Natural killer cell treated with Interleukin-12 subunit alpha and Interleukin-12 subunit beta and Interleukin-15 and Interleukin-18, amount 100 ng/mL, for 72 hours (primary cell): Measurements from ENCODE around the gene TCF25. TPM values are rescaled to one million over a fixed set of nuclear protein-coding genes. Genes with fewer than 3 reads are reported as not detected.
A peak's percentile ranks its signal among the peaks of the same experiment; 100 is the strongest.

ENCODE experiments used
- ATAC-seq, 2 donors: fragments of 150-1000 bp; cut with Tn5 transposase in 1 of 2; sonication (Bioruptor Pico), chemical (Tn5 transposase) in 1 of 2; 2 replicates each; pipeline ENCODE4 v1.10.0; 2021
- DNase-seq: peaks from one replicate; pipeline ENCODE4 v3.0.0; 2022; ENCODE audit warnings: low spot score
- H3K27ac Mint-ChIP-seq, 2 donors: 1 replicate in 1 of 2; 2 replicates in 1 of 2; pipeline ENCODE4 v1.8.0; 2022; ENCODE audit warnings: mixed read lengths in 2 of 2, mild to moderate bottlenecking in 1 of 2, moderate library complexity in 1 of 2
- H3K27me3 Mint-ChIP-seq, 2 donors: 1 replicate in 1 of 2; 2 replicates in 1 of 2; pipeline ENCODE4 v1.8.0; 2022; ENCODE audit warnings: mixed read lengths in 2 of 2
- H3K36me3 Mint-ChIP-seq: one replicate; pipeline ENCODE4 v1.8.0; 2022; ENCODE audit warnings: mixed read lengths
- H3K4me1 Mint-ChIP-seq, 2 donors: 1 replicate in 1 of 2; 2 replicates in 1 of 2; pipeline ENCODE4 v1.8.0; 2022; ENCODE audit warnings: low read depth in 2 of 2, mixed read lengths in 2 of 2, mild to moderate bottlenecking in 1 of 2
- H3K4me3 Mint-ChIP-seq: one replicate; pipeline ENCODE4 v1.8.0; 2022; ENCODE audit warnings: mixed read lengths
- H3K9me3 Mint-ChIP-seq: 2 replicates; pipeline ENCODE4 v1.8.0; 2022; ENCODE audit warnings: mixed read lengths
- total RNA-seq, 2 donors: library from RNA; stranded (reverse); gene quantifications; one replicate each; pipeline ENCODE4 v1.2.3, GENCODE V29; 2022

The TCF25 gene
- total RNA-seq, 2 donors from 2014 or later: 239 to 382 TPM

DNA sequence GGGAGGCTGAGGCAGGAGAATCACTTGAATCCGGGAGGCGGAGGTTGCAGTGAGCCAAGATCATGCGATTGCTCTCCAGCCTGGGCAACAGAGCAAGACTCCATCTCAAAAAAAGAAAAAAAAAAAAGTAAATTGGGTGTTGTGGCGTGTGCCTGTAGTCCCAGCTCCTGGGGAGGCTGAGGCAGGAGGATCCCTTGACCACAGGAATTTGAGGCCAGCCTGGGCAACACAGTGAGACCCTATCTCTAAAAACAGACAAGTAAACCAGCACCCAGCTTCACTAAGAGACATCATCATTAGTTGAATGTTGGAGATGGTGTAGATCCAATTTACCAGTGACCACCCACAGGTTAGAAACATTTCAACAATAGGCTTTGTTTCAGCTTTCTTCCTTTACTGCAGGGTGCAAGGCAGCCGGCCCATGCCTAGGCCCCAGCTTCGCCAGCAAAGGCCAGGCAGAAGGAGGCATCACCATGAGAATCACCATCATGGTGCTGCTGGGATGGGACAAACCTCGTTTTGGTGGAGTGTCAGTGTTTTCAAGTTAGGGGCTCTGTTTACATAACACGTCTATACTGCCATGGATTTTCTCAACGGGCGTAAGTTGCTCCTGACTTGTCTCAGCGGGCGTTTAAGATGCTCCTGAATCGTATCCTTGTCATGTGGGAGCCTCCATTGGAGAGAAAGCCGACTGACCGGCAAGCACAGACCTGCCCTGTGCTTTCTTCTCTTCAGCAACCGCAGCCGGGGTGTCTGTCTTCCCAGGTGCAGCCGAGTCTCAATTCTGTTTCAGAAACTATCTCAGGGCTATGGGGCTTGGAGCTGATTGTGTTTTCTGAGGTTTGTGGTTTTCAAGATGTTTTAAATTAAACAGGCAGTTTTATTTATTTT, 7.3 kb downstream of the TCF25 start:
- DNase-seq: peak; percentile 49
- Mint-ChIP-seq H3K27ac (no peak overlapping the region), H3K4me3 (no peak overlapping the region), H3K36me3 (peaks cover 25% of the 10 kb centered on the region), H3K9me3 (no peaks in the 10 kb centered on the region), H3K27me3 (no peaks in the 10 kb centered on the region), H3K4me1 (peaks cover 9 to 17% of the 10 kb centered on the region in 2 donors)
- ATAC-seq: no peak

DNA sequence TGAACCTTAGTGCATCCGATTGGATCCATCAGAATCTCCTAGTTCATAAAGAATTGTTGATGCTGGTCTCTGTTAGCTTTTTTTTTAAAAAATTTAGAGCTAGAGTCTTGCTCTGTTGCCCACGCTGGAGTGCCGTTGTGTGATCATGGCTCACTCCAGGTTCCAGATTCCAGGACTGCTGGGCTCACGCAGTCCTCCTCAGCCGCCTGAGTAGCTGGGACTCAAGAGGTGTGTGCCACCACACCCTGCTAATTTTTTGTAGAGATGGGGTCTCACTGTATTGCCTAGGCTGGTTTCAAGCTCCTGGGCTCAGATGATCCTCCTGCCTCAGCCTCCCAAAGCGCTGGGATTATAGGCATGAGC, 8.0 kb downstream of the TCF25 start:
- H3K27ac Mint-ChIP-seq: no peak overlapping the region

DNA sequence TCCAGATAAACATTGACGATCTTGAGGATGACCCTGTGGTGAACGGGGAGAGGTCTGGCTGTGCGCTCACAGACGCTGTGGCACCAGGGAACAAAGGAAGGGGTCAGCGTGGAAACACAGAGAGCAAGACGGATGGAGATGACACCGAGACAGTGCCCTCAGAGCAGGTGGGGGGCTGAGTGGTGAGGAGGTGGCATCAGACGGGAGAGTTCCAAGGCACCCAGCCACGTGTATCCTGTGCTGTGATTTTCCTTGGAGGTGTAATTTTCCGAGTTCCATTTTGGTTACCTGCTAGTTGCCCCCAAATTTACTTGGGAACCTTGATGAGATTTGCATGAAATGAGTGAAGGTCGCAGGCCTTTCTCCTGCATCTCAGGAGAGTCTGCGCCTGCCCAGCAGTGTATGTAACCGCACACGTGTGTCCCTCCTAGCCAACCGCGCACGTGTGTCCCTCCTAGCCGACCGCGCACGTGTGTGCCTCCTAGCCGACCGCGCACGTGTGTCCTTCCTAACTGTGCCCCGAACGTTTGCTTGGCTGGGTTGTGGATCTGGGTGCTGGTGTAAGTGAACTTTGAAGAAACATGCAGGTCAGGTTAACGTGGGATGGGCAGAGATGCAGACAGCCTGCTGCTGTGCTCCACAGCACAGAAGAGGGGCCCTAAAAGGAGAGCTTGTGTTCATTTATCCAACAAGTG, 10.1 kb downstream of the TCF25 start:
- H3K27ac Mint-ChIP-seq: no peak overlapping the region
- no peak for ATAC-seq
- DNase-seq: no peak
- H3K36me3 Mint-ChIP-seq: peaks cover 20% of the 10 kb centered on the region
- H3K27me3 Mint-ChIP-seq: no peaks in the 10 kb centered on the region
- no peak overlapping the region for H3K4me3 Mint-ChIP-seq
- no peaks in the 10 kb centered on the region for H3K9me3 Mint-ChIP-seq
- peaks cover 5 to 15% of the 10 kb centered on the region in 2 donors for H3K4me1 Mint-ChIP-seq

More for the DNA sequence above, 8.0 kb downstream of the TCF25 start:
- no peaks in the 10 kb centered on the region for H3K9me3 Mint-ChIP-seq
- no peak overlapping the region for H3K4me3 Mint-ChIP-seq
- H3K36me3 Mint-ChIP-seq: peaks cover 25% of the 10 kb centered on the region
- peaks cover 9 to 17% of the 10 kb centered on the region in 2 donors for H3K4me1 Mint-ChIP-seq
- no peaks in the 10 kb centered on the region for H3K27me3 Mint-ChIP-seq
- ATAC-seq (no peak), DNase-seq (no peak)

DNA sequence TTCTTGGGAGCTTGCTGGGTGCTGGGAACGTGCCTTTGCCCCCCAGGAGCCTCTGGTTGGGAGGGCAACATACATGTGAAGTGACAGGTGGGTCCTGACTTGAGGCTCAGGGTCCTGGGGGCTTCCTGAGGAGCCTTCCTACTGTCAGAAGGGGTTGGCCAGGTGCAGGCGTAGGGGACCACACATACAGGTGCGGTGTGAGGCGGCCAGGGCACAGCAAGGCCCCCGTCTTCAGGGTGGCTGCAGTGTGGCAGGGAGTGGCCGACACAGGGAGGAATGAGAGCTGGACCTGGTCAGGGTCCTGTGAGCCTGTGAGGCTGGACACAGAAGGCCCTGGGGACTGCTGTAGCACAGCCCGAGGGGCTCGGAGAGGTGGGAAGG, 10.6 kb downstream of the TCF25 start:
- Mint-ChIP-seq H3K4me3 (no peak overlapping the region), H3K4me1 (peaks cover 5 to 15% of the 10 kb centered on the region in 2 donors), H3K27me3 (no peaks in the 10 kb centered on the region), H3K9me3 (no peaks in the 10 kb centered on the region), H3K27ac (no peak overlapping the region), H3K36me3 (peaks cover 20% of the 10 kb centered on the region)
- DNase-seq (no peak), ATAC-seq (peak in 1 of 2 donors; percentile 24)

DNA sequence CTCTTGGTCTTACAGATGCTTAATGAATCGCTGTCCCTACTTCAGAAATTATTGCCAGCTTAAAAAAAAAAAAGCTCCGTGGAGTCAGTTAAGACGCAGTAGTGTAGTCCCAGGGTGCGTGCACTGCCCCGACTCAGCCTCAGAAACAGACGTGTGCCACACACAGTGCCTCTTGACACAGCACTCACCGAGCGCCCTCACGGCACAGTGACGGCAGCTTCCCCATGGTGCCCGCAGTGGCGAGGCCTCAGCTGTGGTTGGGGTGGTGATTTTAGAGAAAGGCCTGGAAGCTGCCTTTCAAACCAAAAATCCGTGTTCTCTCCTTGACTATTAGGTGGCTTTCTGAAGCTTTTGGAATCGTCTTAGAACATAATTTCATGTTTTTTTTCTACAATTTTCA, 13.9 kb downstream of the TCF25 start:
- ATAC-seq (no peak), DNase-seq (no peak)
- Mint-ChIP-seq H3K36me3 (peaks cover 20% of the 10 kb centered on the region), H3K27me3 (no peaks in the 10 kb centered on the region), H3K4me3 (no peak overlapping the region), H3K27ac (no peak overlapping the region), H3K4me1 (peaks cover 10 to 17% of the 10 kb centered on the region in 2 donors), H3K9me3 (no peaks in the 10 kb centered on the region)

DNA sequence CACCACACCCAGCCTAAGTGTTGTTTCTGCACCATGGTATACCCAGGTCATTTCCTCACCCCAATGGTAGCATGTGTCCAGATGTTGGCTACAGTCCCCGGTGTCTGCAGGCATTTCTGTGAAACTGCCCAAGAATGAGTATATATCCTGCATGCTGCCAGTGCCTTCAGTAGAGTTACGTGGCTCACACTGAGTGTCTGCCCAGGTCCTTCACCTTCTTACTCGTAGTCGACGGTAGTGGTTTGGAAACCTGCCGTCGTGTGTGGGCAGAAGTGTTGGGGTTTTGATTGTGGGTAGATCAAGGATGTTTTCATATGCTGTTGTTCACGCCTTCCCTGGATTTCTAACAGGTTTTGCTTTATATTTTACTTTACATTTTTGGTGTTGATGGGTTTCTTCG, 16.8 kb downstream of the TCF25 start:
- ATAC-seq (peak in 1 of 2 donors; percentile 68), DNase-seq (peak; percentile 58)
- no peak overlapping the region for H3K4me3 Mint-ChIP-seq
- H3K9me3 Mint-ChIP-seq: no peaks in the 10 kb centered on the region
- H3K4me1 Mint-ChIP-seq: peaks cover 7 to 10% of the 10 kb centered on the region in 2 donors
- H3K27me3 Mint-ChIP-seq: no peaks in the 10 kb centered on the region
- peaks cover 3% of the 10 kb centered on the region for H3K36me3 Mint-ChIP-seq
- no peak overlapping the region for H3K27ac Mint-ChIP-seq

DNA sequence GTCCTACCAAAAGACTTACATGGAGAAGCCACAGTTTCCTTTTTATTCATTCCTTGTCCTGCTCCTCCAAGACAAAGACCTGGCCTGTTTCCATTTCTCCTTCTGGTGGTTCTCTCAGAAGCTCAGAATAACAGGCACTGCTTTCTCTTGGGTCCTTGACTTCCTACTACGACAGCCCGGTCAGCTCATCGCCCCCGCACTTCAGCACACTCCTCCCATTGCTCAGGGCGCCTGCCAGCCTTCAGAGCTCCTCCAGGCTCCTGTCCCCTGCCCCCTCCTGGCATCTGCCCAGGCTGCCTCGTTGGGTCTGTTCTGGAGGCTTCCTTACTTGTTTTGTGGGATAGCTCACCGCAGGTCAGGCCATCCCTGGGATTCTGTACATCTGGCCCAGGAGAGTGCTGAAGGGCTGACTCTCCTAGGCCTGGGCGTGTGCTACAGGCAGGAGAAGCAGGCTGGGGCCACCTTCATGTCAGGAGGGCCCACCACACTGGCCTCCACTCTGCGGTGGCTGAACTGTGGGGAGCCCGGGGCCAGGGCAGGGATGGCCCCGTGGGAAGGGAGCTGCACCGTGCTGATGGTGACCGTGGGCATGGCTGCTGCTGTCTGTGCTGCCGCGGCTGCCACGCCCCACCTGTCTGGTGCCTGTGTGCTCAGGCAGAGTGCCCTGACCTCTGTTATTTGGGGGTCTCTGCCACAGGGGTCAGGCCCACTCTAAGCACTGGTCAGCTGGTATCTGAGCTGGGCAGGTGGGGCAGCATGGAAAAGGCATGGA, 17.7 kb downstream of the TCF25 start:
- no peaks in the 10 kb centered on the region for H3K27me3 Mint-ChIP-seq
- ATAC-seq: no peak
- peak; percentile 41 for DNase-seq
- peaks cover 5 to 7% of the 10 kb centered on the region in 2 donors for H3K4me1 Mint-ChIP-seq
- no peak overlapping the region for H3K27ac Mint-ChIP-seq
- H3K36me3 Mint-ChIP-seq: no peaks in the 10 kb centered on the region
- no peak overlapping the region for H3K4me3 Mint-ChIP-seq
- H3K9me3 Mint-ChIP-seq: no peaks in the 10 kb centered on the region

DNA sequence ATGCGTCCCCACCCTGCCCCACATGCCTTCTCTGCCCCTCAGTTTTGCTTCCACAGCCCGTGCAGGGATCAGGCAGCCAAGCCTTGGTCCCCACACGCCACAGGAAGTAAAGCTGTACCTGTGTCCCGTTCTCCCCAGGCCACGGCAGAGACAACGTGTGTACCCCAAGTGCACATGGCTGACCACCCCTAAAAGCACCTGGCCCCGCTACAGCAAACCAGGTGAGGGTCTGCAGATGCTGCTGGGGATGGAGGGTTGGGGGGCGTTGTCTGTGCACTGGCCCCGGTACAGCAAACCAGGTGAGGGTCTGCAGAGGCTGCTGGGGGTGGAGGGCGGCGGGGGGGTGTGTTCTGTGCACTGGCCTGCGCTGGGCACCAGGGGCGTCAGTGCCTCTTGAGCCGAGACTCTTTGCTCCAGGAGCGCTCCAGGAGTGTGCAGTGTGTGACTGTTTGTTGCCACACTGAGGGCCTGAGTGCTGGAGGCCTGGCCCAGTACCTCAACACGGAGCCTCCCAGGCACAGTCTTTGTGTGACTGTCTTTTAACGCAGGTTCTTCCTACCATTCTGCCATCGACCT, 18.8 kb downstream of the TCF25 start:
- Mint-ChIP-seq H3K27me3 (no peaks in the 10 kb centered on the region), H3K4me1 (peaks cover 5 to 7% of the 10 kb centered on the region in 2 donors), H3K9me3 (no peaks in the 10 kb centered on the region), H3K4me3 (no peak overlapping the region), H3K27ac (no peak overlapping the region), H3K36me3 (no peaks in the 10 kb centered on the region)
- ATAC-seq (no peak), DNase-seq (peak; percentile 59)

DNA sequence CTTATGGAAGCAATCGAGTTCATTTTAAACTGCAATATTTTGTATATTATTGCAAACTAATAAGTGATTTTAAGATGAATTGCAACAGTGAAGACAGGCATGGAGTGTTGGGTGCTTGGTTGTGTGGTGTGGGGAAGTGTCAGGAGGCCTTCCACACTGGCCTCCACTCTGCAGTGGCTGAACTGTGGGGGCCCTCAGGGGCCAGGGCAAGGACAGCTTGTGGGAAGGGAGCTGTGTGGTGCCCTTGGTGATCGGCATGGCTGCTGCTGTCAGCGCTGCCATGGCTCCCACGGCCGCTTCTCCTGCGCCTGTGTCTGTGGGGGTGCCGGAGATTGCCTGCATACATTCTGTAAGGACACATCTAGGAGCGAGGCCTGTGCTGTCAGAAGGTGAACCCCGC, 19.2 kb downstream of the TCF25 start:
- peaks cover 5 to 7% of the 10 kb centered on the region in 2 donors for H3K4me1 Mint-ChIP-seq
- no peaks in the 10 kb centered on the region for H3K27me3 Mint-ChIP-seq
- no peak overlapping the region for H3K27ac Mint-ChIP-seq
- no peak overlapping the region for H3K4me3 Mint-ChIP-seq
- ATAC-seq (no peak), DNase-seq (peak; percentile 45)
- H3K36me3 Mint-ChIP-seq: no peaks in the 10 kb centered on the region
- no peaks in the 10 kb centered on the region for H3K9me3 Mint-ChIP-seq

DNA sequence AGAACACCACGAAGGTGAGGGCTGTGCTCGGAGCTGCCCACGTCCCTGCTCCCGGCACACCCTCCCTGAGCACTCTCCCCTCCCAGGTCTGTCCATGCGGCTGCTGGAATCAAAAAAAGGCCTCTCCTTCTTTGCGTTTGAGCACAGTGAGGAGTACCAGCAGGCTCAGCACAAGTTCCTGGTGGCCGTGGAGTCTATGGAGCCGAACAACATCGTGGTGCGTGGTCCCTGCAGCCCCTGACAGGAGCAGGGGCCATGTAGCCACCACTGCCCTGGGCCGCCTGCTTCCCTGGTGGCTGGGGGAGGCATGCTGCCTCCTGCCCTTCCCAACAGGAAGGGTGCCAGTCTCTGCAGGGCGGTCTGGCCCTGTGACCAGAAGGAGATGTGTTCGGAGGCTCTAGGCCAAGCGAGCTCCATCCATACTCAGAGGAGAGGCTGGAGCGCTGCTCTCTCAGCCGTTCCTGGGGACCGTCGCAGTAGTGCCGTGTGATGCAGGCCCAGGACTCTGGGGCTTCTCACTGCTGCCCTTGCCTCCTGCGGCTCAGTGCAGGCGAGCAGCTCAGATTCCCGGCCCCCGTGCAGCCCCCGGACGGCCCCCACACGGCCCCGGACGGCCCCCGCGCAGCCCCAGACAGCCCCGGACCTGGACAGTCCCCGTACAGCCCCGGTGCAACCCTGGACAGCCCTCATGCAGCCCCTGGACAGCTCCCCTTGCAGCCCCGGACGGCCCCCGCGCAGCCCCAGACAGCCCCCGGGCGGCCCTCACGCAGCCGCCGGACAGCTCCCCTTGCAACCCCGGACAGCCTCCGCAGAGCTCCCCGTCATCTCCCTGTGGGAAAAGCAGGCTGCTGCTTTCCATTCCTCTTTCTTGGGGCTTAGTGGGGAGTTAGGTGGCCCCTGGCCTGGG, 20.5 kb downstream of the TCF25 start:
- ATAC-seq (peak in 1 of 2 donors; percentile 13), DNase-seq (no peak)
- H3K36me3 Mint-ChIP-seq: peaks cover 4% of the 10 kb centered on the region
- H3K4me3 Mint-ChIP-seq: no peak overlapping the region
- H3K9me3 Mint-ChIP-seq: no peaks in the 10 kb centered on the region
- no peak overlapping the region for H3K27ac Mint-ChIP-seq
- H3K4me1 Mint-ChIP-seq: peaks cover 5 to 9% of the 10 kb centered on the region in 2 donors
- no peaks in the 10 kb centered on the region for H3K27me3 Mint-ChIP-seq

DNA sequence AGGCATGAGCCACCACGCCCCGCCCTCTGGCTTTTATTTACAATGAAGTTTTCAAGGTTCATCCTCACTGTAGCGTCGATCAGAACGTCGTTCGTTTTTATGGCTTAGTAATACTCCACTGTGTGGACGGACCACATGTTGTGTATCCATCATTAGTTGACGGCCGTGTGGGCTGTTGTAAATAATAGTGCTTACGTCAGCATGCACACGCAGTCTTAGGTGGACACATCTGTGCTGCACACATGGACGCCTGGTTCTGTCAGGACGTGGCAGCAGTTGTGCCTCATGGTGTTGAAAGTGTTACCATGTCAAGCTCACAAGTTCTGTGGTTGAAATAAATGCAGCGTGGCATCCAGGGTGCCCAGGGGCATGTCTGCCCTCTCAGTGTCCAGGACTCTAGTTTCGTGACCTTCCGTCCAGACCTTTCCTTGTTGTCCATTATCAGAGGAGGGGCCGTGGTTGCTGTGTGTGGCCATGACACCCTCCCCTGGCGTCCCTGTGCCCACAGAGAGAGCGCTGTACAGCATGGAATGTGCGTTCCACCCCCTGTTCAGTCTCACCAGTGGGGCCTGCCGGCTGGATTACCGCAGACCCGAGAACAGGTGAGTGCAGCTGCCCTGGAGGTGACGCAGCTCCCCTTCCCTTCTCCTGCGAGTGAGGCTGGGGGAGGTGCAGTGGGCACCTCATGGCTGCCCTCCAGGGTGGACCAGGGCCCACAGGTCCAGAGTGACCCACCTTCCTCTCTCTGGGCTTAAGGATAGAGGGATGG, 22.3 kb downstream of the TCF25 start:
- Mint-ChIP-seq H3K27me3 (no peaks in the 10 kb centered on the region), H3K27ac (no peak overlapping the region), H3K36me3 (peaks cover 6% of the 10 kb centered on the region), H3K4me3 (no peak overlapping the region), H3K4me1 (peaks cover 0 to 8% of the 10 kb centered on the region in 2 donors), H3K9me3 (no peaks in the 10 kb centered on the region)
- DNase-seq (no peak), ATAC-seq (no peak)

DNA sequence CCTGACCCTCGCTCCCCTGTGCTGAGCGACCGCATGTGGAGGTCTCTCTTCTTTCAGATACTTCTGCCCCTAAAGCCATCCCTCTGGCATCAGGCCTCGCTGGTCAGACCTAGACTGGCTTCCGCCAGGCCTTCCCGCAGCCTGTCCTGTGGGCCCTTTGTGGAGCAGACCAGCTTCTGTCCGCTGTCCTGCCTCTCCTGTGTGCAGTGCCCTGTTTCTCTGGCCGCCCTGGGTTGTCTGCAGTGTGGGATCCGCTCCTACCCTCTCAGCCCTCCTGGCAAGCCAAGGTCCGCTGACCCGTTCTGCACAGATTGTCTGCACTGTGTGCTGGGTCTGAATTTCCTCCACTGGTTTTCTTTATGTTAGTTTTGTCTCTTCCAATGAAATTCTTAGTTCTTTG, 23.8 kb downstream of the TCF25 start:
- DNase-seq (no peak), ATAC-seq (no peak)
- H3K4me3 Mint-ChIP-seq: no peak overlapping the region
- peaks cover 0 to 5% of the 10 kb centered on the region in 2 donors for H3K4me1 Mint-ChIP-seq
- no peaks in the 10 kb centered on the region for H3K27me3 Mint-ChIP-seq
- peaks cover 6% of the 10 kb centered on the region for H3K36me3 Mint-ChIP-seq
- no peaks in the 10 kb centered on the region for H3K9me3 Mint-ChIP-seq
- no peak overlapping the region for H3K27ac Mint-ChIP-seq
